ENCODE measurements around the gene PHF2. TPM values are rescaled to one million over a fixed set of nuclear protein-coding genes. Genes with fewer than 3 reads are reported as not detected.

Gene PHF2
- total RNA-seq, 3 donors from 2014 or later = 24.8 to 26.9 (median 25.9) TPM

DNA sequence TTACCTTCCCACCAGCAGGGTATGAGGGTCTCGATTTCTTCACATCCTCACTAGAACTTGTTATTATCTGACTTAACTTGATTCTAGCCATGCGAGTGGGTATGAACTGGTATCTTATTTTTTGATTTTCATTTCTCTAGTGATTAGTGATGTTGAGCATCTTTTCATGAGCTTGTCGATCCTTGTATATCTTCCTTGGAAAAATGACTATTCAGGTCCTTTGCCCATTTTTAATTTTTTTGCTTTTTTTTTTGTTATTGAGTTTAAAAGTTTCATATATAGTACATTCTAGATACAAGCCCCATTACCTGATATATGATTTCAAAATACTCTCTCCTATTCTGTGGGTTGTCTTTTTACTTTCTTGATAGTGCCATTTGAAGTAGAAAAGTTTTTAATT is 61.5 kb downstream of the PHF2 start:
- Histone ChIP-seq H3K27ac (no peak overlapping the region), H3K36me3 (peaks cover 11% of the 10 kb centered on the region)

DNA sequence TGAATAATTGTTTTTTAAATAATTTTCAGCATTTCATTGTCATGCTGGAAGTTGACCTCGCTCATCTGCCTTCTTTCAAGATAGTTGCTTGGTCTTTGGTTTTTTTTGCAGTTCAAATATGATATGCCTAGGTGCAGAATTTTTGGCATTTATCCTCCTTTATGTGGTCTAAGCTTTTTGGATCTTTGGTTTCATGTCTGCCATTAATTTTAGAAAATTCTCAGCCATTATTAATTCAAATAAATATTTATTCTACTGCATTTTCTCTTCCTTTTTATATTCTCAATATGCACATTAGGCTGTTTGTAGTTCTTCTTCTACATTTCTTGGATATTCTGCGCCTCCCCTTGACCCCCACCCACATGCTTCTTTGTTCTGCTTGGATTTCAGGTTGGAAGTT is 63.6 kb downstream of the PHF2 start:
- H3K27ac ChIP-seq = no peak overlapping the region
- H3K36me3 ChIP-seq = peaks cover 11% of the 10 kb centered on the region
- no peak for DNase-seq (ENCODE audit: low spot score in 2 of 2)

More for the DNA sequence above, 61.5 kb downstream of the PHF2 start:
- peaks cover 10 to 11% of the 10 kb centered on the region in 2 donors for H3K9me3 ChIP-seq
- no peak for DNase-seq (ENCODE audit: low spot score in 2 of 2)
- no peak for TF ChIP-seq POLR2A (IDR thresholded peaks at IDR 0.05)
- TF ChIP-seq, protein P1, sequence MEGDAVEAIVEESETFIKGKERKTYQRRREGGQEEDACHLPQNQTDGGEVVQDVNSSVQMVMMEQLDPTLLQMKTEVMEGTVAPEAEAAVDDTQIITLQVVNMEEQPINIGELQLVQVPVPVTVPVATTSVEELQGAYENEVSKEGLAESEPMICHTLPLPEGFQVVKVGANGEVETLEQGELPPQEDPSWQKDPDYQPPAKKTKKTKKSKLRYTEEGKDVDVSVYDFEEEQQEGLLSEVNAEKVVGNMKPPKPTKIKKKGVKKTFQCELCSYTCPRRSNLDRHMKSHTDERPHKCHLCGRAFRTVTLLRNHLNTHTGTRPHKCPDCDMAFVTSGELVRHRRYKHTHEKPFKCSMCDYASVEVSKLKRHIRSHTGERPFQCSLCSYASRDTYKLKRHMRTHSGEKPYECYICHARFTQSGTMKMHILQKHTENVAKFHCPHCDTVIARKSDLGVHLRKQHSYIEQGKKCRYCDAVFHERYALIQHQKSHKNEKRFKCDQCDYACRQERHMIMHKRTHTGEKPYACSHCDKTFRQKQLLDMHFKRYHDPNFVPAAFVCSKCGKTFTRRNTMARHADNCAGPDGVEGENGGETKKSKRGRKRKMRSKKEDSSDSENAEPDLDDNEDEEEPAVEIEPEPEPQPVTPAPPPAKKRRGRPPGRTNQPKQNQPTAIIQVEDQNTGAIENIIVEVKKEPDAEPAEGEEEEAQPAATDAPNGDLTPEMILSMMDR (IDR thresholded peaks at IDR 0.05) = no peak
- H3K4me3 ChIP-seq = no peak overlapping the region
- H3K4me1 ChIP-seq = no peaks in the 10 kb centered on the region
- no peaks in the 10 kb centered on the region for H3K27me3 ChIP-seq
- intact Hi-C loops (cut with DNase I; ENCODE audit: low total_unique reads) = no loop called here

DNA sequence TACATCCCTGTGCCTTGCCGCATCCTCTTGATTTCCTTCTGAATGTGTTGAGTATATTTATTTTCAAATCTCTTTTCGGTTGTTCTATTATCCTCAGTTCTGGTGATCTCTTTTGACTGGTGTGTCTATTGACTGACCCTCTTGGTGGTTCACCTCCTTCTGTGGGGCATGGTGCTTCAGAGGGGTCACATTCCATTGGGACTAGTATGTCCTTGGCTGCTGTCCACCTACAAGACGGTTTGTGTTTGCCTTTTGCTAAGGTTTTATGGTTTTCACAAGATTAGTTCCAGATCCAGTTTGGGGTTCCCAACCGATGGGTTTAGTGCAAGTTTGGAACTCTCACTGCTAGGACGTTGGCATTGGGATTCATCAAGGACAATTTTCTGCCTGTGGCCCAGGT is 66.6 kb downstream of the PHF2 start:
- no peak overlapping the region for H3K4me3 ChIP-seq
- no peak for TF ChIP-seq POLR2A (IDR thresholded peaks at IDR 0.05)
- TF ChIP-seq, protein P1 (IDR thresholded peaks at IDR 0.05) = no peak
- TF ChIP-seq POLR2AphosphoS5 (IDR thresholded peaks at IDR 0.05) = no peak
- DNase-seq (ENCODE audit: low spot score in 2 of 2) = no peak
- intact Hi-C loops (cut with DNase I; ENCODE audit: low total_unique reads) = no loop called here
- no peaks in the 10 kb centered on the region for H3K4me1 ChIP-seq
- H3K36me3 ChIP-seq = peaks cover 2% of the 10 kb centered on the region
- peaks cover 0 to 5% of the 10 kb centered on the region in 2 donors for H3K9me3 ChIP-seq
- H3K27ac ChIP-seq = no peak overlapping the region
- no peaks in the 10 kb centered on the region for H3K27me3 ChIP-seq

More for the DNA sequence above, 63.6 kb downstream of the PHF2 start:
- no peak overlapping the region for H3K4me3 ChIP-seq
- TF ChIP-seq, protein P1 (IDR thresholded peaks at IDR 0.05) = no peak
- TF ChIP-seq POLR2A (IDR thresholded peaks at IDR 0.05) (no peak), POLR2AphosphoS5 (IDR thresholded peaks at IDR 0.05) (no peak)
- H3K27me3 ChIP-seq = no peaks in the 10 kb centered on the region
- peaks cover 10 to 11% of the 10 kb centered on the region in 2 donors for H3K9me3 ChIP-seq
- no peaks in the 10 kb centered on the region for H3K4me1 ChIP-seq
- intact Hi-C loops (cut with DNase I; ENCODE audit: low total_unique reads) = no loop called here

DNA sequence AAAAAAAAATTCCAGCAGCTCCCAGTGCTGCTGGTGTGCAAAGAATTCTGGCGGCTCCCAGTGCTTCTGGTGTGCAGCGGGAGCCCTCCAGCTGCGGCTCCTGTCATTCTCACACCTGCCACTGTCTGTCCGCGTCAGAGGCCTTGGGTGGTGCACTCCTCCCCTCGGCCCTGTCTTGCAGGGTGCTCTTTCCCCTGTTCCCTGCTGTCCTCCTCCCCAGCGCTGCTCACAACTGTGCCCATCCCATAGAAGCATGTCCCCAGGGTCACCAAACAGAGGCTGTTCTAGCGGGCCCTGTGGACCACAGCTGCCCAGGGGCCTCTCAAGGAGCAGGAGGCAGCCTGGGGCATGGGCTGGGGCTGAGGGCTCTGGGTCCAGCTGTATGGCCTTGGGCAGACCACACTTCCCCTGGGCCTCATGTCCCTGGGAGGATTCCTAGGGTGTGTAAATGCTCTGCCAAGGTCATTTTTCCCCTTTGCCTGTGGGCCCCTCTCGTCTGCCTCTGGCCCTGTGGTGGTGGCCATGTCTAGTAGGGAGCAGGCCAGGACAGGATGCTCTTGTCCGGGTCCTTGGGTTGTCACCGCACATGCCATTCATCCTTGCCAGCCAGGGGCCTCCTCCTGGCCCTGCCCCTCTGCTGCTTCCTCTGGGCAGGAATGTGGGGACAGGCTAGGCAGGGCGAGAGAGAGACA is 68.2 kb downstream of the PHF2 start:
- intact Hi-C loops (cut with DNase I; ENCODE audit: low total_unique reads) = no loop called here
- H3K4me1 ChIP-seq = no peaks in the 10 kb centered on the region
- no peak overlapping the region for H3K4me3 ChIP-seq
- H3K9me3 ChIP-seq = no peaks in the 10 kb centered on the region
- TF ChIP-seq POLR2AphosphoS5 (IDR thresholded peaks at IDR 0.05) (no peak), POLR2A (IDR thresholded peaks at IDR 0.05) (no peak)
- TF ChIP-seq, protein P1 (IDR thresholded peaks at IDR 0.05) = no peak
- H3K36me3 ChIP-seq = no peaks in the 10 kb centered on the region
- no peaks in the 10 kb centered on the region for H3K27me3 ChIP-seq
- H3K27ac ChIP-seq = no peak overlapping the region
- DNase-seq (ENCODE audit: low spot score in 2 of 2) = no peak

DNA sequence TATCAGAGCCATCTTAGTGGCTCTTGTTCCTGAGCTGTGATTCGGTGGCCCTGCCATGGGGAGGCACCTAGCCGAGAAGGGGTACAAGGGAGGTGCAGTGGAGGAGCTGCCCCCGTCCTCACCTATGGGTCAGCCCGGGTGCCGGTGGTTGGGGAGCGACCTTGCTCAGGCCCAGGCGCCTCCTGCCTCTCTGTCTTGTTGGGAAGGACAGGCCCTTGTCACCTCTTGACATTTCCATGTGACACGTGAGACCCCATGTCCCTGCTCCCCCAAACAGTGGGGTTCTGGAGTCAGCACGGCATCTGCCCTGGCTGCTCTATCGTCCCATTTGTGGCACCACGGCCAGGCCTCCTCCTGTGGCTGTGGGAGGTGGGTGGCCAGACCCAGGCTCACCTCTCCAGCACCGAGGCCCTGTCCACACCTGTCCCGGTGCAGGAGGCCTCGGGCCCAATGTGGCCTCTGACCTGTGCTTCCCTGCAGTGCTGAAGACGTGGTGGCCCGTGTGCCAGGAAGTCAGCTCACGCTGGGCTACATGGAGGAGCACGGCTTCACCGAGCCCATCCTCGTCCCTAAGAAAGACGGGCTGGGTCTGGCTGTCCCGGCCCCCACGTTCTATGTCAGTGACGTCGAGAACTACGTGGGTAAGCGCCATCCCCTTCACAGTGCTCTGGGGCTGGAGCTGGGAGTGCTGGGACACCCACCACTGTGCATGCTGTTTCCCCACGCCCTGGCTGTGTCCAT is 68.9 kb downstream of the PHF2 start:
- Histone ChIP-seq H3K27me3 (no peaks in the 10 kb centered on the region), H3K4me1 (no peaks in the 10 kb centered on the region), H3K4me3 (no peak overlapping the region), H3K9me3 (no peaks in the 10 kb centered on the region), H3K36me3 (peaks cover 7% of the 10 kb centered on the region), H3K27ac (no peak overlapping the region)
- intact Hi-C loops (cut with DNase I; ENCODE audit: low total_unique reads) = no loop called here
- DNase-seq (ENCODE audit: low spot score in 2 of 2) = no peak
- TF ChIP-seq POLR2AphosphoS5 (IDR thresholded peaks at IDR 0.05) (no peak), POLR2A (IDR thresholded peaks at IDR 0.05) (no peak)
- TF ChIP-seq, protein P1 (IDR thresholded peaks at IDR 0.05) = no peak

All from breast epithelium (tissue), 4 donors.